HG03520 (cell line): ENCODE measurements around the gene MISP.

Experiments
- ATAC-seq: cut with Tn5 transposase; IDR thresholded peaks from one replicate; pipeline ENCODE4 v1.9.1; 2021; ENCODE audit warnings: mild to moderate bottlenecking, moderate library complexity; ENCODE audit not compliant: unreplicated experiment

Gene MISP

GRCh38 chr19:795691-796581 is 45.0 kb downstream of the MISP start:
- ATAC-seq = no peak

GRCh38 chr19:796692-797527 is 46.0 kb downstream of the MISP start, which contains the start of gene PTBP1:
TSS of gene PTBP1 (plus strand) at chr19:797452. CDS start at chr19:797498, 46 bp downstream.
- peak; percentile 64 for ATAC-seq

- ATAC-seq = peak; percentile 35
These were observed 46.9 kb downstream of the MISP start for GRCh38 chr19:797528-798414.

GRCh38 chr19:798415-799075 is 47.6 kb downstream of the MISP start:
- no peak for ATAC-seq

GRCh38 chr19:799076-799881 is 48.4 kb downstream of the MISP start:
- no peak for ATAC-seq

- no peak for ATAC-seq
These were observed 49.6 kb downstream of the MISP start for GRCh38 chr19:800360-801029.

GRCh38 chr19:801030-801860 is 50.3 kb downstream of the MISP start:
- no peak for ATAC-seq

- ATAC-seq = no peak
These were observed 51.1 kb downstream of the MISP start for GRCh38 chr19:801861-802497.

GRCh38 chr19:802498-803098 is 51.7 kb downstream of the MISP start:
- no peak for ATAC-seq

GRCh38 chr19:803099-803561 is 52.2 kb downstream of the MISP start:
- no peak for ATAC-seq

GRCh38 chr19:803686-804418 is 52.9 kb downstream of the MISP start:
- no peak for ATAC-seq

GRCh38 chr19:804419-805165 is 53.7 kb downstream of the MISP start:
- no peak for ATAC-seq

GRCh38 chr19:805166-805551 is 54.2 kb downstream of the MISP start:
- ATAC-seq = no peak

GRCh38 chr19:805600-806550 is 55.0 kb downstream of the MISP start:
- no peak for ATAC-seq
